Uterus (tissue), 2 donors: ENCODE measurements around the gene CLSTN2.

Source experiments
- CTCF ChIP-seq, 4 experiments: fragments of 200-600 bp in 2 of 4; fragments of 450-650 bp in 2 of 4; sonication (generic) in 2 of 4; IDR thresholded peaks; one replicate each; pipeline ENCODE4 v1.5.1; 2016 to 2019; ENCODE audit warnings: antibody characterized with exemption in 4 of 4, mild to moderate bottlenecking in 2 of 4, moderate library complexity in 1 of 4
- POLR2A ChIP-seq, 2 donors: fragments of 450-650 bp; IDR thresholded peaks; one replicate each; pipeline ENCODE4 v1.6.1; 2016; ENCODE audit warnings: antibody characterized with exemption in 2 of 2, mild to moderate bottlenecking in 1 of 2, moderate library complexity in 1 of 2

- no peak for TF ChIP-seq CTCF (IDR thresholded peaks at IDR 0.05)
- TF ChIP-seq POLR2A (IDR thresholded peaks at IDR 0.05) = no peak
Measured at GRCh38 chr3:140529558-140529957, 594.6 kb downstream of the CLSTN2 start.
